ENCODE results near the gene ALG12.

- TF ChIP-seq EZH2phosphoT487 (IDR thresholded peaks at IDR 0.05; ENCODE audit: insufficient read depth, low read depth) (no peak), EZH2 (IDR thresholded peaks at IDR 0.05; ENCODE audit: insufficient read depth, poor library complexity, severe bottlenecking) (no peak)
Measured at GRCh38 chr22:49938565-49939136, 20.4 kb upstream of the ALG12 start.

Data from GM23248 (cell line).